SW 1271 (cell line): ENCODE measurements around the gene S100A12.
"Not testable (repeated sequence)": the region's sequence is repeated elsewhere in the genome, so short reads cannot be mapped to it uniquely, and the experiment has no call there.

Source experiments
- DNase-seq, 2 experiments: peaks; one replicate each; lab custom pipeline; 2025; lab: John Stamatoyannopoulos, UW

The S100A12 gene

DNA sequence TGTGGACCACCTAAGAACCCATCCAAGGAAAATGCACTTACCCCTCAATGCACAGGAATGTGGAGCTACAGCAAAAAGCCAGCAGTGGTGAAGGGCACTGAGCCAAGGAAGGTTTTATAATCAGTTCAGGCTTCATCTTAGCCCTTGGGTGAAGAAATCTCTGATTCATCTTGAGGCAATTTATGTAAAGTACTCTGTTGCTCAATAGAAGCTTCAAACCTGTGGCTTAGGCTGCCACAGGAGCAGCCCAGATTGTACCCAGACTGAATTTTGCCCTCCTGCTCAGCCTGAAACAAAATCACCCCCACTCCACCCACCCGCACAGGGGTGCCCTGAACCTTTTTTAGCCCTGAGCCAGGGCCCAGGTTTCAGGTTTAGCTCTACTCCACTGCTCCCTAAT lies at the start of gene S100A12:
Gene S100A12, minus strand, starts transcription at position 111 of the 400 bp plus-strand sequence. CDS start 1,029 bp downstream, outside the sequence.
- DNase-seq = no peak

- DNase-seq = no peak
These were observed 47.1 kb upstream of the S100A12 start for GRCh38 chr1:153422450-153423068.

DNA sequence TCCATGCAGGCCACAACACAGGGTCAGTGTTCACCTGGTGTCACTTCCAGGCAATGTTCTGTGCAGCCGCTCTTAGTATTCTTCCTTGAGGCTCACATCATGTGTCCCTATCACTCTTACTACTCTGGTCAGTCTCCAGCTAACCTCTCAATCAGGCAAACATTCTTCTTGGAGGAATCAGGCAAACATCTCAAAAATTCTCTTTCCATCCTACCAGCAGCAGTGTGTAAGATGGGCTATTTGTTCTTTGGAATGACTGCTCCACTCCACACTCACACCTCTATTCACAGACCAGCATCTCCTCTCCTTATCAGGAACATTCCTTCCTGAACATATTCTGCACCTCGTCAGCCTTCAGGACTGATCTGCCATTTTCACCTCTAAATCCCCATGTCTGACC lies 44.9 kb upstream of the S100A12 start:
- DNase-seq = no peak

DNA sequence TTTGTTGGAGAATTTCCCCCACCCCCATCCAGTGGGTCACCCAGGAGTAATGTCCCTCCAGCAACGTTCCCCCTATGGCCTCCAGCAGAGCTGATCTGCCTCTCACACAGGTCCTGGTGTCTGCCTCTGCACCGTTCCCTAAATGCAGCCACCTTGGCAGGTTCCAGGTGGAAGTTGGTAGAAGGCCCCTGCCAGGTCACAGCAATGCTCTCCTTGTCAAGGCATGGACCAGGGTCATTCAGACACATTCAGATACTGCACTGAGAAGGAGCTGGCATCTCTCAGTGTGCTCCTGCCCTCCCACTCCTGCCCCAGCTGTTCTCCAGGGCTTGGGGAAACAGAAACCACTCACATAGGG lies 44.0 kb upstream of the S100A12 start:
- not testable (repeated sequence) for DNase-seq

- not testable (repeated sequence) for DNase-seq
These were observed 43.5 kb upstream of the S100A12 start for GRCh38 chr1:153418758-153419435.

DNA sequence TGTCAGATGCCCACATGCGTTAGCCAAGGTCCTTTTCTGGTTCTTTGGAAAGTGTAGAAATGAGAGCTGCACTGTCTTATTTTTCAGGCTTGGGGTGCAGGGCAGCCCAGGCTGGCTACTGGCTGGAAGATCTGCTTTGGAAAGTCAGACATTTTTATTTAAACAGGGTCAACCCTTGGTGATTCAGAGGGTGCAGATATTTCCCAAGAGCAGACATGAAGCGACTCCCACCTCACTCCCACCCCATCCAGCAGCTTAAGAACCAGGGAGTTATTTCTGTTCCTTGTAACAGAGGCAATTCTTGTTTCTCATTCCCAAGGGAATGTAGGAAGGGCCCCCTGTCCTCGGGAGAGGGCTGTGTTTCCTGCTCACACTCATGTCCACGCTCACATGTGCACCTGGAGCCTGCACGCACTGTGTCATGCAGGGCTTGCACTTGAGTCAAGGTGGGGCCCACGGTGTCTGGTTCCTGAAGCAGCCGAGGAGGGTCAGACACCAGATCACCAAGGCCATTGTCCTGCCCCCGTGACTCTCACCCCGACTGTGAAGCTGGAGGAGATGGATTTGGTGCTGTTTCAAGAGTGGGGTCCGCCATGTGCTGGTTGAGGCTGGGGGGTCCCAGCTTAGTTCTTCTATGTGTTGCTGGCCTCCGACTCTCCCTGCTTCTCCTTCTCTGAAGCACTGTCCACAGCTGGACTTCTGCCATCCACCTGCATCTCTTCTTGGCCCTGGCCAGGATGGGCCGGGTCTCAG lies 41.9 kb upstream of the S100A12 start:
- DNase-seq = no peak

GRCh38 chr1:153415850-153416570 lies 40.6 kb upstream of the S100A12 start, which contains the start of gene S100A7A:
Gene S100A7A (plus strand): TSS chr1:153416520. CDS start chr1:153418083, 1,563 bp downstream.
- DNase-seq = no peak

DNA sequence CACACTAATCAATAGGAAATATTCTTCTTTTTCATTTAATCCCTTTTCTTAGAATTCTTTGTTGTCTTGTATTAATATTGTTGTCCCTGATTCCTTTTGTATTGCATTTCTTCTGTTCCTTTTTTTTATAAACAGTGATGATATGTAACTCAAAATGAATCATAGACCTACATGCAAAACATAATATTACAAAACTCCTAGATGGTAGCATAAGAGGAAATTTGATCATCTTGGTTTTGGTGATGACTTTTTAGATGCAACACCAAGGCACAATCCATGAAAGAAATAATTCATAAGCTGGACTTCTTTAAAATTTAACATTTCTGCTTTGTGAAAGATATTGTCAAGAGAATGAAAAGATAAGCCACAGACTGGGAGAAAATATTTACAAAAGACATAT lies 38.5 kb upstream of the S100A12 start:
- not testable (repeated sequence) for DNase-seq

DNA sequence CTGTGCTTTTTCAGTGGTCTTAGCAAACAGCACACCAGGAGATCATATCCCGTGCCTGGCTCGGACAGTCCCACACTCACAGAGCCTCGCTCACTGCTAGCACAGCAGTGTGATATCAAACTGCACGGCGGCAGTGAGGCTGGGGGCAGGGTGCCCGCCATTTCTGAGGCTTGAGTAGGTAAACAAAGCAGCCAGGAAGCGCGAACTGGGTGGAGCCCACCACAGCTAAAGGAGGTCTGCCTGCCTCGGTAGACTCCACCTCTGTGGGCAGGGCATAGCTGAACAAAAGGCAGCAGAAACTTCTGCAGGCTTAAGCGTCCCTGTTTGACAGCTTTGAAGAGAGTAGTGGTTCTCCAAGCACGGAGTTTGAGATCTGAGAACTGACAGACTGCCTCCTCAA lies 31.9 kb upstream of the S100A12 start:
- DNase-seq = not testable (repeated sequence)

GRCh38 chr1:153405825-153406599 lies 30.6 kb upstream of the S100A12 start:
- DNase-seq = not testable (repeated sequence)

- DNase-seq = peak in 1 of 2 experiments; percentile 4
These were observed 29.3 kb upstream of the S100A12 start for GRCh38 chr1:153404768-153405167.

DNA sequence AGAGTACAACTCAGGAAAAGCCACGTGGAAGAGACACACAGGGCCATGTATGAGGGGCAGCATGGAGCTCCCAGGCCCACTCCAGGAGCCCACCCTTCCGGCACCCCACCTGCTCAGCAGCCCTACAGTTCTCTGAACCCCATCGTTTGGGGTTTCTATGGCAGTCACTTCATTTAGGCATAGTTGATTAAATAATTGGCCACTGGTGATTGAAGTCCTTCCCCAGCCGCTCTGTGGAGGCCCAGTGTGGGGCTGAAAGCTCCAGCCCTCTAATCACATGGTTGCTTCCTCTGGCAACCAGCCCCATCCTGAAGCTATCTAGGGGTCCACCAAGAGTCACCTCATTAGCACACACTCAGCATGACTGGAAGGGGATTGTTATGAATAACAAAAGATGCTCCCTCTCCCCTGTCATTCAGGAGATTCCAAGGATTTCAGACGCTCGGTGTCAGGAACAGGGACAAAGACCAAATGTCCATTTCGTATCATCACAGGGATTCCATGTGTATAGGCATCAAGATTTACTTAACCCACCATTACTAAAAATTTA lies 28.7 kb upstream of the S100A12 start:
- no peak for DNase-seq

DNA sequence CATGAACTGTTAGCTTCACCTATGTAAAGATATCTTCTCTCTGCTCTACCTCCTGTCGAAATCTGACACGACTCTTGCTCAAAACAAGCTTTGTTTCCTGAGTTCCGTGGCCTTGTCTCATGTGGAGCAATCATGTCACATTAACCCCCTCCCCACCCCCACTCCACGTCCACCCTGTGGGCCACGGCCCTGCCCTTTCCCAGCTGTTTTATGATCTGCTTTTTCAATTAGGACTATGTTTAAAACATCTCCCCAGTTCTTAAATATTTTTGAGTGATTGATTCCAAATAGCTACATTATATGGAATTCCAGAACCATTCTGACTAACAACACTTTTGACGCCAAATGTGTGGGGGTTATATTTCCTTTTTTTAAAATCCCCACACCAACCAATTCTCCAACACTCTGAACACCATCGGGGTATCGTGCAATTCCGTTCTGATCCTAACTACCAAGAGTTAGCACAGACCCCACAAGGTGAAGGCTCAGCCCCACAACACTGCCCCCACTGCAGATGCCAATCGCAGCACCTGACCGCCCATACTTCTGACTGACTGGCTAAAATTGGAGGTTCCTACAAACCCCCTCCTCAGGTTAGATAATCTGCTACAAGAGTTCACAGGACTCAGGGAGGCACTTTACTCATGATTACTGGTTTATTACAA lies 28.1 kb upstream of the S100A12 start:
- no peak for DNase-seq

- DNase-seq = no peak
These were observed 26.8 kb upstream of the S100A12 start for GRCh38 chr1:153402226-153402625.

DNA sequence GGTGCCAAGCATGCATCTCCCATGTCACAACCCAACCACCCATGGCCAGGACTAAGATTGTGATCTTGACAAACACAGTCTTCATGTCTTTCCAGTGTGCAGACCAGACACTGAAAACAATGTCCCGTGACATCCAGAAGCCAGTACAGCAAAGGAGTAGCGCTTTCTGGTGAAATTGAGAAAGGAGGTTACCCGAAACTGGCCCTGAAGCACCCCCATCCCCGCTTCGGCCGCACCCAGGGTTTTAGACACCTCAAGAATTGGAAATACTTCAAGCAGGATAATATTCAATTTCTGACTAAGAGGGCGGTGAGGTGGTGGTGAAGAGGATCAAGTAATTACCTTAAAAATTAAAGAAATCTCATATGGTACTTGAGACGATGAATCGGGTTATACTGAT lies 26.0 kb upstream of the S100A12 start:
- DNase-seq = no peak

- DNase-seq = no peak
These were observed 24.8 kb upstream of the S100A12 start for GRCh38 chr1:153400244-153400643.

DNA sequence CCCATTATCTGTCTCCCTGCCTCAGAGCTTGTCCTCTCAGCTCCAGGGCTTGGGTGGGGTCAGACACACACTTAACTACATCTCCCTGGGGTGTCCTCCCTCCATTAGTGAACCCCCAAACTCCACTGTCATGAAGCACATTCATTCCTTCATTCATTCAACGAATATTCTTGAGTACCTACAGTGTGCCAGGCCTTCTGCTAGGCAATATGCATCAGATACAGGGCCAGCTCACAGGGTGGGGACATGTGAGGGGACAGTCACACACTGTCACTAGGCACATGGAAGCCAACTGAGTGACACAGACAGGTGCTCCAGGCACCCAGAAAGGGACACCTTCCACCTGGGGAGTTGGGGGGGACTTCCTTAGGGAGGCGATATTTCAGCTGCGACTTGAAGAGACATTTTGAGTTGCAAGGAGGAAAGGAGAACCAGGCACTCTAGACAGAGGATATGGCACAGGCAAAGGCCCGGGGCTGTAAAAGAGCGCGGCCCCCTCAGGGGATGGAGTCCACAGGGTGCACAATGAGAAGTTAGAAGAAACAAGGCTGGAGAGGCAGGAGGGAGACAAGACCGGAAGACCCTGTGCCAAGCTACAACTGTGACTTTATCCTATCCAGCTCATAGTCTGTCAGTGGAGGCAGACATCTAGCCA lies 24.1 kb upstream of the S100A12 start:
- no peak for DNase-seq

DNA sequence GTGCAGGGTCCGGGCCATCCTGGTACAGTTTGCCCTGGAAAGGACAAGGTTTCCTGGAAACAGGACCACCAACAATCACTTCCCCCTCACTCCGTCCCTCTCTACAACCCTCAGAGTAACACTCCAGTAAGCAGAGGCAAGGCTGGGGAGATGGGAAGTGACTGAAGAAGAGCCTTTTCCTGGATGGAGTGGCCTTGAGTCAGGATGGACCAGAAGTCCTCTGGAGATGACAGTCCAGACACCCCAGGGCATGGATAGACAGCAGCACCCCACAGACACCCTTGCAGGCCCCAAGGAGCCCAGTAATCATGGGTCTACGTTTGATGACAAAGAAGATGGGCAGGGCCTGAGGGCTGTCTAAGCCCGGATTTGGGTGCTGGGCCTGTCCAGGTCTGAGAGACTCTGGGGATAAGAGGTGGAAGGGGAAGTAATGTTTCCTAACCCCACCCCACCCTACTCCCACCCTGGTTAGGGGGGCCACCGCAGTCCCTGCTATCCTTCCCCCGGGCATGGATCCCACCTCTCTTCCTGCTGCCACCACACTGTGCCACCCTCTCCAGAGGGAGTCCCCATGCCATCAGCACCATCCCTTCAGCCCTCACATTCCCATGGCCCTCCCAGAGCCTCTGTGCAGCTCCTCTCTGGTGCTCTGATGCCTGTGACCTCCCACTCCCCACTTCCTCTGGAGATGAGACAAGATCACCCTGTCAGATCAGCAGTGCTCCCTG lies 22.7 kb upstream of the S100A12 start:
- DNase-seq = no peak
